GM10847 (cell line): ENCODE data around the gene ZFP92.

Source experiments
- POLR2A ChIP-seq: IDR thresholded peaks from 2 replicates; pipeline ENCODE4 v1.6.1; 2011; ENCODE audit not compliant: insufficient read length; ENCODE audit errors: extremely low read depth

The ZFP92 gene

GRCh38 chrX:153398275-153398960 is 12.9 kb upstream of the ZFP92 start:
- TF ChIP-seq POLR2A, result no peak

GRCh38 chrX:153400146-153401132 is 10.8 kb upstream of the ZFP92 start:
- TF ChIP-seq POLR2A, result no peak

GRCh38 chrX:153401133-153401764 is 10.0 kb upstream of the ZFP92 start, which contains the start of gene PNMA6E:
PNMA6E (minus strand) TSS chrX:153401350; CDS start chrX:153398849, 2,501 bp downstream.
- TF ChIP-seq POLR2A, result no peak

GRCh38 chrX:153405426-153405825 is 5.8 kb upstream of the ZFP92 start:
- no peak for TF ChIP-seq POLR2A

GRCh38 chrX:153406011-153406410 is 5.3 kb upstream of the ZFP92 start:
- no peak for TF ChIP-seq POLR2A

- no peak for TF ChIP-seq POLR2A
Observed at GRCh38 chrX:153406903-153407302, 4.4 kb upstream of the ZFP92 start.

GRCh38 chrX:153407736-153408135 is 3.5 kb upstream of the ZFP92 start:
- no peak for TF ChIP-seq POLR2A

- TF ChIP-seq POLR2A, result no peak
Observed at GRCh38 chrX:153408221-153408721, 3.0 kb upstream of the ZFP92 start.

GRCh38 chrX:153408871-153409351 is 2.4 kb upstream of the ZFP92 start:
- no peak for TF ChIP-seq POLR2A

GRCh38 chrX:153409414-153410101 is 1.7 kb upstream of the ZFP92 start:
- no peak for TF ChIP-seq POLR2A

- no peak for TF ChIP-seq POLR2A
Observed at GRCh38 chrX:153410373-153410772, 899 bp upstream of the ZFP92 start.

- no peak for TF ChIP-seq POLR2A
Observed at GRCh38 chrX:153410888-153411254, 401 bp upstream of the ZFP92 start.

GRCh38 chrX:153411988-153412574 is 809 bp downstream of the ZFP92 start:
- no peak for TF ChIP-seq POLR2A

- no peak for TF ChIP-seq POLR2A
Observed at GRCh38 chrX:153412746-153413720, 1.8 kb downstream of the ZFP92 start.

- TF ChIP-seq POLR2A, result no peak
Observed at GRCh38 chrX:153413731-153414130, 2.5 kb downstream of the ZFP92 start.
